Measurements from ENCODE around the gene B3GNT3.

GRCh38 chr19:17826508-17827056, 31.6 kb downstream of the B3GNT3 start:
- TF ChIP-seq POLR2A (IDR thresholded peaks at IDR 0.05; ENCODE audit: low read depth), result no peak
- no peak for TF ChIP-seq POLR2AphosphoS5 (IDR thresholded peaks at IDR 0.05)
- no peak for TF ChIP-seq CTCF (IDR thresholded peaks at IDR 0.05)

Measured in esophagus muscularis mucosa (tissue), 3 donors.